OCI-M1 (cell line): ENCODE data around the gene SKAP1.

Experiments used
- DNase-seq: peaks from one replicate; lab custom pipeline; 2025; lab: John Stamatoyannopoulos, UW

Gene SKAP1

DNA sequence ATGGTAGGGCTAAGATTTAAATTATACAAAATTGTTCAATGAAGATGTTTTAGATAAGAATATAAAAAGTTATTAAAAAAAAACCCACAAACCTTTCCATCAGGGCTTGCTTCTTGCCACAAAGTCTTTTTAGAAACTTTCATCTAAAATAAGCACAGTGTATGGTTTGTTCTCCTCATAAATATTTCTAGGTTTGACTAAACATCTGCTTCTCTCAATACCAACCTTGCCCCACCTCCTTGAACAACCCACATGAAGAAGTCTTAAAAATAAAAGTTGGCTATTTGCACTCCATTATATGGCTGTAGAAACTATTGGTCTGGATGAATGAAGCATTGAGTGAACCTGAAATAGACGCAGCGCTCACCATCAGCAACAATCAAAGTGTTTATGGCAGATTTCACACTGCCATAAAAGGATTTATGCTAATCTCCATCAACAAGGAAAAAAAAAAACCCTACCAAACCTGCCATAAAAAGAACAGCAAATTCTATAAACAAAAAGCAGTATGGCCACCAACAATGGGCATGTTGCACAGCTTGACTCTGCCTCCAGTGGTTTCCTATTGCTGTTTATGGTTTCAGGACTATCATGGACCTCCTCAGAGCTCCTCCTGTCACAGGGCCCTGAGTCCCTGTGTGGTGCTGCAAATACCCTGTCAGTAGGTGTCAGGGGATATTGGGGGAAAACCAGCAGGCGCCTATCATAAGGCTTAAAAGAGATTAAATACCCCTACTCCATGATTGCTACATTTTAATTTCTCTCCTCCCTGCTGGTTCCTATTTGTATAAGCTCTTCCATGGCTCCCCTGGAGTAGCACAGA is 284.8 kb downstream of the SKAP1 start:
- no peak for DNase-seq

DNA sequence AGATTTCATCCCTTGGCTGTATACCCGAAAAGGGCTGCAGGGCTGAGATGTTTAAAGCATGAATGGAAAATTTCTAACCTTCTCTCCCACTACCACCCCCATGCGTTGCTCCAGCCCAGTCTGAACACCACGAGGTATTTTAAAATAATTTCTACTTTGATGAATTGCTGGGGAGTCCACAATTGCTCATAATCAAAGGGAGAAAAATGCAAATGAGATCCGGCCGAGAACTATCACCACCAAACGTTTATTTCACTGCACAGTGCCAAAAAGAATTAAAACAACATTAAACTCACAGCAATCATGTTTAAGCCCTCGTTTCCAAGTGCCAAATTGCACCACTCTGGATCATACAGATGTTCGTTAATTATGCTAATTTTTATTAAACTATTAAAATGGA is 285.8 kb downstream of the SKAP1 start:
- no peak for DNase-seq

DNA sequence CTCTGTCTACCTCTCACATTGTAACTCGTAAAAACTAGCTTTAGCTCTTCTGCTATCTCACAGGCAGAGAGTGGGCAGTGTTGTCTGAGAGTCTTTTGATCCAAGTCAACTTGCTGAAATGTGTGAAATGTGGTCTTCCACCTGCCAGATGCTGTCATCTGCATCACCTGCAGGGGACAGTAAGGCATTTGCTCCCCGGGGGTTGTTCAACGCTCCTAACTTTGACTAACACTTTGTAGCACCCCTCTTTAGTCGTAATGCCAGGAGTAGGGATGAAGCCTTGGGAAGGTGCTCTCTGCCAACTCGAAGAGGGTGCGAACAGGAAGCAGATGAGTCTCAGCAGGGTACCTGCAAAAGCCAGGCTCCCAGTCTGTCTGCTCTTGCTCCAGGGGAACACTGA is 286.4 kb downstream of the SKAP1 start:
- DNase-seq = no peak

DNA sequence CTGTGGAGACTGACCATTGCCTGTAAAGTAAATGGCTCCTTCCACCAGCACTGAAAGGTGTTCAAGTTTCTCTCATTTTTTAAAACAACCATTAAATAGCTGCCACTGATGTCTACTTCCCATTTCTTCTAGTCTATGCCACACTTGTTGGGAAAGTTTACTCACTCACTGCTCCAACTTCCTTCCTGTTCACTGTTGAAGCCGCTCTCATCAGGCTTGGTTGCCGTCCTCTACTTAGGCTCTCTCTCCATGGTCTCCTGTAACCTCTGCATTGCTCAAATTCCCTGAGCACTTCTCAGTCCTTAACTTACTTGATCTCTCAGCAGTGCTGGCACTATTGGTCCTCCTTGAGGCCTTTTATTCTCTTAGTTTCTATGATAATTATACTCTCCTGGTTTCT is 290.1 kb downstream of the SKAP1 start:
- peak; percentile 34 for DNase-seq

DNA sequence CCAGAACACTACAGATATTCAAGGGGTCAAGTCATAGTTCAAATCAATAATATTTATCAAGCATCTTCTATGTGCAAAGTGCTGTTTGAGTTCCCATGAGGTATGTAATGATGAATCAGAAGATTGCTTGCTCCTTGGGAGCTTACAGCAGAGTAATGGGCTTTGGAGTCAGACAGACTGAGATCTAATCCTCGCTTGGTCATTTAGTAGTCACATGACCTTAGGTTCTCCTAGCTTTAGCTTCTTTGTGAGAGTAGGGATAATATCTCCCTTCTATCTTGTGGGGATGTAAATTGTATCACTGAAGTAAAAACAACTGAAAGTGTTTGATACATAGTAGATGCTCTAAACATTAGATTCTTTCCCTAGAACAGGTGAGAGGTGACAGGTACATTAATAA is 292.4 kb downstream of the SKAP1 start:
- no peak for DNase-seq

- peak; percentile 26 for DNase-seq
Measured at GRCh38 chr17:48134912-48135480, 295.0 kb downstream of the SKAP1 start.

DNA sequence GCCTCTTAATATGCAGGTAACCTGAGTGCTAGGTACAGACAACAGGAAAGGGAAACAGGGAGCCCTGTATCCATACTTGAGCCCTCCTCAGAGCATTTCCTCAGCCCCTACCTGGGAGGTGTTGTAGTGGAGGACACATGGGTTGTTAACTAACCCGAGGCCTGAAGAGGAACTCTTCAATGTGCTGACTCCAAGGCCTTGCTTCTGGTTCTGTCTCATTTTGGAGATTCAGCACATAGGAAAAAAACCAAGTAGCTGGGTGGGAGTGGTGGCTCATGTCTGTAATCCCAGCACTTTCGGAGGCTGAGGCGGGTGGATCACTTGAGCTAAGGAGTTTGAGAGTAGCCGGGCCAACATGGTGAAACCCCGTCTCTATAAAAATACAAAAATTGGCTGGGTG is 297.6 kb downstream of the SKAP1 start:
- DNase-seq = no peak

- peak; percentile 86 for DNase-seq
Measured at GRCh38 chr17:48131216-48131824, 298.7 kb downstream of the SKAP1 start.

GRCh38 chr17:48129981-48130380 is 300.0 kb downstream of the SKAP1 start:
- no peak for DNase-seq

GRCh38 chr17:48128400-48128799 is 301.6 kb downstream of the SKAP1 start:
- DNase-seq = no peak

- DNase-seq = no peak
Measured at GRCh38 chr17:48127371-48128051, 302.5 kb downstream of the SKAP1 start.

GRCh38 chr17:48126532-48126850 is 303.5 kb downstream of the SKAP1 start:
- no peak for DNase-seq

DNA sequence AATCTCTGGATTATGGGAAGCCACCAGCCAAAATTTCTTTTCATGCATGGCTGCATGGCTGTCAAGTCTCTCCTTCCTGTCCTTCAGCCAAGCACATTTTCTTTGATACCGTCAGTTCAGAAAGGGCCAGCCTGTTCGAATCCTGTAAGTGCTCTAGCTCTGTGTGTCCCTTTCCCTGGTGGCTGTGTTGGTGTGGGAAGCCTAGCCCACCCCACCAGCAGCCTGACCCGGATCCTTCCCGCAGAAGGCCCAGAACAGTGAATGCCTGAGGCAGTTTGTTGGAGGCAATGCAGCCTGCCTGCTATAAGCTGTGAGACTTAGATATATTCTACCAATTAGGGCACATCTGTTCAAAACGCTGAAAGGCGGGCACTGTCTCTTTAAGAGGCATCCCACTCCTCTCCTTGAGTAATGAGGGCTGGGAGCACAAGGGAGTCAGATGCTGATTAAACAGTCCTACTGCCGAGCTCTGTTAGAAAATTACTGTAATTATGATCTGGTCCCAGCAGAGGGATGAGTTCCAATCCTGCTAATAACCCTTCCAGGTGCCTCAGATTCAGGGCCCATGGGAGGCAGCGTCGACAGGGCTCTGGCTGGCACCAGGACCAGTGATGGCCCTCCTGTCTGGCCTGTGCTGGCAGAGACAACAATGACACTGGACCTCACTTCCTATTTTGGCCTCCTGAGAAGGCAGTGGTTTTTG is 304.0 kb downstream of the SKAP1 start:
- DNase-seq = no peak

DNA sequence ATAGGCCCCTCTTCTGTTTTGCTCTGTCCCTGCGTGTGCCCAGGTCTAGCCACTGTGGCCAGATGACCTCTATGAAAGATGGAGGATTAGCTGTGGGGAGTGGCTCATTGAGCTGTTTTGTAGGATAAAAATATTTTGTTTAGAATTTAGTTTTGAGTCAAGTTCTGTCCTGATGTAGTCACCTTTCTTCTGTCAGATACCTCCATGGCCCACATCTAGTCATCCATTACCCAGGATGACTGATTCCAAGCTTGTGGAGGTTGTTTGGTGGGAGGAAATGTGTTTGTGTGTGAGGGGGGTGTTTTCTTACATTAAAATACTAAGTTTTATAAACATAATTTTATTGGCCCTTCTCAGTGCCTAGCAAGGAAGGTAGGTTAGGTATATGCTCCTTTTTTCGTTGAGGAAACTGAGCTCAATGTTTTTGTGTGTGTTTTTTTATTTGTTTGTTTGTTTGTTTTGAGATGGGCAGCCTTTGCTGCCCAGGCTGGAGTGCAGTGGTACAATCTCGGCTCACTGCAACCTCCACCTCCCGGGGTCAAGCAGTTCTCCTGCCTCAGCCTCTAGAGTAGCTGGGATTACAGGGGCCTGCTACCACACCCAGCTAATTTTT is 306.1 kb downstream of the SKAP1 start:
- DNase-seq = no peak

- DNase-seq = no peak
Measured at GRCh38 chr17:48123111-48123510, 306.9 kb downstream of the SKAP1 start.

DNA sequence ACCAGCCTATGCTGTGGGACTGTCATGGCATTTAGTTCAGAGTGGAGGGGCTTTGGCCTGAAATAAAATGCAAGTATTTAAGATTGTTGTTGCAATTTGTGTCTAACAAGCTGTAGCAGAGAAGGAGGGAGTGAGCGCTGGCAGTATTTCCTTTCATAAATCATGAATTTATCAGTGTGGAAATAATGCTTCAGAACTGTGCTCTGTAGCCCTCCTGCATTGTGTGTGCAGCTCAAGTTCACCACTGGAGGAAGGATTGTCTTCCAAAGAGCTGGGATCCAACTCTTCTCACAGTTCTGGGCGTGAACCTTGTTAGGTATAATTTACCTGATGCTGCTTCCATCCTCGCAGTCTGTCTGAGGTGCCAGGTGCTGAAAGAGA is 307.4 kb downstream of the SKAP1 start:
- DNase-seq = no peak

- DNase-seq = no peak
Measured at GRCh38 chr17:48121923-48122664, 307.9 kb downstream of the SKAP1 start.

DNA sequence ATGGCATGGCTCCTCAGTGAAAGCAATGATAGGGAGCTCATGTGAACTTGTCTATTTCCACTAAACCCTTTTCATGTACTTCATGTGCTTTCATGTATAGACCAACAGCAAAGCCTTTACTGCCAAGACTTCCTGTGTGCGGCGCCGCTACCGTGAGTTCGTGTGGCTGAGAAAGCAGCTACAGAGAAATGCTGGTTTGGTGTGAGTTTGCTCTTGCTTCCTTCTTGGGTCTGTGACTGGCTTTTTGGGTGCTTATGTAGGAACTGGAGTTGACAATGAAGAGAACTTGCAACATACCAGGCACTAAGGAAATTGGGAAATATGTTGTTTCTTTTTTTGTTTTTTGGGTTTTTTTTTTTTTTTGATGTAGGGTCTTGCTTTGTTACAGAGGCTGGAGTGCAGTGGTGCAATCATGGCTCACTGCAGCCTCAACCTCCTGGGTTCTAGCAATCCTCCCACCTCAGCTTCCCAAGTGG is 316.8 kb downstream of the SKAP1 start:
- no peak for DNase-seq

GRCh38 chr17:48111937-48112241 is 318.1 kb downstream of the SKAP1 start:
- no peak for DNase-seq

DNA sequence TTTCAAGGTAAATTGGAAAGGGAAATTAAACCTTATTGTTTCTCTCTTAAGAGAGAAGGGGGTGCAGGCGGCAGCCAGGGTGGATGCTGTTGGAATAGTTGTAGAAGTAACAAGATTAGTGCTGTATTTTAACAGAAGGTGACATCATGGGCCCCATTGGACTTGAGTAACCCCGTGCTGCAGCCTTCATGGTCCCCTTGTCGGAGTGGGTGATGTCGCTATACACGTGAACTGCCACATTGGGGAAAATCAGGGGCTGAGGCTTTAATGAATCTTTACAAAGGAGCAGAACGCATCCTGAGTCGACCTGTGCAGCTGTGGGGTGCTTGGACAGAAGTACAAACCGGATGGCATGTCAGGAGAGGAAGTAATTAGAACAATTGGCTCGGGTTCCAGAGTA is 319.3 kb downstream of the SKAP1 start:
- no peak for DNase-seq
